22Rv1 (cell line): Measurements from ENCODE around the gene TRAF3IP3.

Source experiments
- H3K27ac ChIP-seq: fragments of 450-650 bp; 2 replicates; pipeline ENCODE4 v1.5.1; 2017
- CTCF ChIP-seq: fragments of 450-650 bp; IDR thresholded peaks from 2 replicates; pipeline ENCODE4 v1.5.1; 2017; ENCODE audit warnings: mild to moderate bottlenecking
- ZFX ChIP-seq: fragments of 450-650 bp; IDR thresholded peaks from 2 replicates; pipeline ENCODE4 v1.6.1; 2017; ENCODE audit warnings: antibody characterized with exemption, borderline replicate concordance

TRAF3IP3 gene

GRCh38 chr1:209825591-209826434 lies 70.0 kb downstream of the TRAF3IP3 start:
- TF ChIP-seq ZFX: no peak
- no peak for TF ChIP-seq CTCF
- no peak overlapping the region for H3K27ac ChIP-seq

- H3K27ac ChIP-seq: peak within 1 kb of the TSS; percentile 74
- TF ChIP-seq ZFX: no peak
- peak; percentile 91 for TF ChIP-seq CTCF
These were observed 71.8 kb downstream of the TRAF3IP3 start, which contains the start of gene UTP25 for GRCh38 chr1:209827384-209828262. Gene UTP25 (plus strand): TSS chr1:209827972. CDS start chr1:209828064, 92 bp downstream.

- H3K27ac ChIP-seq: no peak overlapping the region
- TF ChIP-seq ZFX: no peak
- no peak for TF ChIP-seq CTCF
These were observed 73.9 kb downstream of the TRAF3IP3 start for GRCh38 chr1:209829716-209830115.

- H3K27ac ChIP-seq: no peak overlapping the region
- TF ChIP-seq ZFX: no peak
- no peak for TF ChIP-seq CTCF
These were observed 74.9 kb downstream of the TRAF3IP3 start for GRCh38 chr1:209830722-209831121.

- no peak overlapping the region for H3K27ac ChIP-seq
- no peak for TF ChIP-seq ZFX
These were observed 75.8 kb downstream of the TRAF3IP3 start for GRCh38 chr1:209831615-209832014.
